ENCODE data around the gene FOXC2.

GRCh38 chr16:86611525-86611855, 44.9 kb downstream of the FOXC2 start:
- no peak for TF ChIP-seq CTCF (IDR thresholded peaks at IDR 0.05)
- TF ChIP-seq REST (IDR thresholded peaks at IDR 0.05; ENCODE audit: insufficient read depth in 1 of 2, low read depth in 2 of 2, low read length in 1 of 2): no peak

Data from Panc1 (cell line).